Kidney (tissue), 14 donors: ENCODE measurements around the gene AKR1C3. TPM values are rescaled to one million over a fixed set of nuclear protein-coding genes. Genes with fewer than 3 reads are reported as not detected.

Experiments used
- DNase-seq, 5 donors: peaks; one replicate each; pipeline ENCODE4 v3.0.0-alpha.2; 2013 to 2020
- FAIRE-seq: peaks from 2 replicates; lab custom pipeline; 2012; peaks lifted over from hg19 to GRCh38; lab: Jason Lieb, UNC
- H3K27ac ChIP-seq, 2 donors: one replicate each; pipeline ENCODE4 v1.7.0; 2013; ENCODE audit warnings: low read depth in 2 of 2, low read length in 2 of 2, inconsistent platforms in 1 of 2
- H3K27me3 ChIP-seq: one replicate; pipeline ENCODE4 v1.7.1; 2013; ENCODE audit warnings: low read length, inconsistent platforms; ENCODE audit not compliant: control insufficient read depth, insufficient read depth
- H3K36me3 ChIP-seq, 3 donors: one replicate each; pipeline versions ENCODE4 v1.7.0 to v1.7.1; 2013; ENCODE audit warnings: low read length in 3 of 3, control low read depth in 1 of 3, inconsistent platforms in 1 of 3; ENCODE audit not compliant: insufficient read depth in 3 of 3, control insufficient read depth in 2 of 3
- H3K4me1 ChIP-seq, 3 donors: one replicate each; pipeline versions ENCODE4 v1.7.0 to v1.7.1; 2013; ENCODE audit warnings: low read length in 3 of 3, inconsistent platforms in 1 of 3, low read depth in 1 of 3; ENCODE audit not compliant: control insufficient read depth in 2 of 3, insufficient read depth in 2 of 3
- H3K4me3 ChIP-seq, 3 donors: one replicate each; pipeline versions ENCODE4 v1.7.0 to v1.8.1; 2013; ENCODE audit warnings: low read length in 3 of 3, control low read depth in 1 of 3, inconsistent platforms in 1 of 3
- H3K9ac ChIP-seq, 3 donors: one replicate each; pipeline versions ENCODE4 v1.7.0 to v1.7.1; 2013; ENCODE audit warnings: low read length in 3 of 3, control low read depth in 1 of 3, inconsistent platforms in 1 of 3
- H3K9me3 ChIP-seq, 3 donors: one replicate each; pipeline versions ENCODE4 v1.7.0 to v1.7.1; 2013; ENCODE audit warnings: low read length in 3 of 3, control low read depth in 1 of 3, inconsistent platforms in 1 of 3; ENCODE audit not compliant: control insufficient read depth in 2 of 3, insufficient read depth in 1 of 3
- CTCF ChIP-seq: IDR thresholded peaks from 3 replicates; pipeline ENCODE4 v1.5.1; 2012; ENCODE audit warnings: mild to moderate bottlenecking, moderate library complexity, borderline replicate concordance; ENCODE audit not compliant: insufficient read depth; ENCODE audit errors: extremely low read depth
- intact Hi-C: fragments of 100-400 bp; cut with DNase I; formaldehyde crosslinking; loops from one replicate; pipeline ENCODE4 v1.11.1; 2022
- polyA plus RNA-seq: library from polyadenylated mRNA; stranded (reverse); fragments of 350-450 nt; fragmentation: Illumina TruSeq; extraction: RNeasy Lipid Tissue Mini Kit (QIAGEN cat#74804); gene quantifications from one replicate; pipeline ENCODE4 v1.2.3, GENCODE V29; 2014; ENCODE audit warnings: low read depth, low replicate concordance; ENCODE audit not compliant: insufficient read depth
- total RNA-seq: library from RNA; stranded (reverse); fragmentation: NEBNext Ultra II Directional; extraction: Animal tissue kit (Norgen Biotek cat#: 25700); gene quantifications from one replicate; pipeline ENCODE4 v1.2.1, GENCODE V29; 2021
- donor health status: control.
- donor health status: control.
- donor health status: control.
- donor health status: control.
- donor health status: control.
- donor health status: DM: yes; HTN: yes; CAD: no.
- donor health status: Normal renal cell carcinoma (clear cell type).

The AKR1C3 gene
- total and polyA plus RNA-seq, 2 donors from 2014 or later = 61.8 to 187 TPM

- Histone ChIP-seq H3K9ac (no peak overlapping the region), H3K4me1 (no peaks in the 10 kb centered on the region), H3K9me3 (no peaks in the 10 kb centered on the region), H3K27me3 (no peaks in the 10 kb centered on the region), H3K36me3 (peaks cover 0 to 13% (median 10%) of the 10 kb centered on the region in 3 donors), H3K4me3 (no peak overlapping the region), H3K27ac (no peak overlapping the region)
- intact Hi-C loops = loop anchor here (10.0 kb wide), 1 partner anchor 261 kb away; no protein-coding TSS in a partner anchor
- FAIRE-seq = no peak
- DNase-seq = no peak
- no peak for TF ChIP-seq CTCF
Observed at GRCh38 chr10:5105626-5106025, 11.4 kb downstream of the AKR1C3 start.

GRCh38 chr10:5106553-5106952, 12.3 kb downstream of the AKR1C3 start:
- FAIRE-seq = no peak
- no peak for TF ChIP-seq CTCF
- DNase-seq = no peak
- Histone ChIP-seq H3K27ac (no peak overlapping the region), H3K4me3 (no peak overlapping the region), H3K9me3 (no peaks in the 10 kb centered on the region), H3K36me3 (peaks cover 0 to 13% (median 10%) of the 10 kb centered on the region in 3 donors), H3K27me3 (no peaks in the 10 kb centered on the region), H3K4me1 (no peaks in the 10 kb centered on the region), H3K9ac (no peak overlapping the region)
- intact Hi-C loops = loop anchor here (10.0 kb wide), 1 partner anchor 262 kb away; no protein-coding TSS in a partner anchor

GRCh38 chr10:5107860-5108526, 13.8 kb downstream of the AKR1C3 start:
- H3K9me3 ChIP-seq = no peaks in the 10 kb centered on the region
- TF ChIP-seq CTCF = no peak
- intact Hi-C loops = loop anchor here (10.0 kb wide), 1 partner anchor 263 kb away; no protein-coding TSS in a partner anchor
- no peak overlapping the region for H3K9ac ChIP-seq
- H3K27me3 ChIP-seq = no peaks in the 10 kb centered on the region
- H3K27ac ChIP-seq = no peak overlapping the region
- H3K4me3 ChIP-seq = no peak overlapping the region
- DNase-seq (no peak), FAIRE-seq (no peak)
- peaks cover 0 to 13% (median 8%) of the 10 kb centered on the region in 3 donors for H3K36me3 ChIP-seq
- no peaks in the 10 kb centered on the region for H3K4me1 ChIP-seq
